A549 (cell line): ENCODE data around the gene NCAPD3. TPM values are rescaled to one million over a fixed set of nuclear protein-coding genes. Genes with fewer than 3 reads are reported as not detected.

Source experiments
- ATAC-seq, 2 experiments: fragments of 200-7000 bp in 1 of 2; fragments of >200 bp in 1 of 2; cut with Nextera tagmentation in 1 of 2; cut with Tn5 transposase in 1 of 2; 3 replicates each; pipeline versions ENCODE4 v1.8.0 to v1.9.1; 2018 to 2020; ENCODE audit warnings: mild to moderate bottlenecking in 1 of 2, moderate library complexity in 1 of 2
- CTCF ChIA-PET: fragments of 300-600 bp; sonication (Branson Sonifier 250); formaldehyde crosslinking; extraction: SDS; loops from one replicate; lab custom pipeline; 2021; ENCODE audit warnings: antibody characterized with exemption, inconsistent platforms; lab: Yijun Ruan, JAX
- POLR2A ChIA-PET: fragments of 350-600 bp; formaldehyde crosslinking; extraction: SDS; loops from one replicate; lab custom pipeline; 2021; ENCODE audit warnings: antibody characterized with exemption, inconsistent platforms; lab: Yijun Ruan, JAX
- DNase-seq, 2 experiments: peaks; one replicate each; pipeline versions ENCODE4 v3.0.0 to v3.0.0-alpha.2; 2011 to 2016; ENCODE audit warnings: low read depth in 1 of 2, low spot score in 1 of 2
- FAIRE-seq: peaks from 2 replicates; lab custom pipeline; 2011; peaks lifted over from hg19 to GRCh38; lab: Jason Lieb, UNC
- H3K27ac ChIP-seq, 2 experiments: fragments of >200 bp; sonication (Bioruptor Twin); formaldehyde crosslinking; 3 replicates each; pipeline ENCODE4 v1.5.1; 2016 to 2017
- H3K4me1 ChIP-seq: fragments of >200 bp; sonication (Bioruptor Twin); formaldehyde crosslinking; 3 replicates; pipeline ENCODE4 v1.6.1; 2016
- H3K4me2 ChIP-seq: fragments of >200 bp; sonication (Bioruptor Twin); formaldehyde crosslinking; 3 replicates; pipeline ENCODE4 v1.6.1; 2016
- H3K4me3 ChIP-seq: fragments of >200 bp; sonication (Bioruptor Twin); formaldehyde crosslinking; 3 replicates; pipeline ENCODE4 v1.5.1; 2016
- H3K9me3 ChIP-seq: fragments of >200 bp; sonication (Bioruptor Twin); formaldehyde crosslinking; 3 replicates; pipeline ENCODE4 v1.6.1; 2016
- CEBPB ChIP-seq, 2 experiments: fragments of >200 bp in 1 of 2; sonication (Bioruptor Twin) in 1 of 2; formaldehyde crosslinking in 1 of 2; IDR thresholded peaks; 2 replicates each; pipeline ENCODE4 v1.6.1; 2012 to 2016
- CHD2 ChIP-seq: fragments of 150-350 bp; IDR thresholded peaks from 2 replicates; pipeline ENCODE4 v1.6.1; 2014; ENCODE audit warnings: low read length; ENCODE audit not compliant: partially characterized antibody
- CHD4 ChIP-seq: fragments of 200-600 bp; sonication (generic); IDR thresholded peaks from 2 replicates; pipeline ENCODE4 v1.6.1; 2016; ENCODE audit warnings: antibody characterized with exemption, mild to moderate bottlenecking, borderline replicate concordance
- EHF ChIP-seq: fragments of 250-450 bp; sonication (Bioruptor Pico); IDR thresholded peaks from 2 replicates; pipeline ENCODE4 v1.5.0; 2020; ENCODE audit warnings: mild to moderate bottlenecking
- FOSB ChIP-seq: fragments of 250-450 bp; sonication (Bioruptor Pico); IDR thresholded peaks from 2 replicates; pipeline ENCODE4 v1.5.0; 2020; ENCODE audit warnings: mild to moderate bottlenecking, moderate library complexity
- HDAC2 ChIP-seq: fragments of 200-600 bp; sonication (generic); IDR thresholded peaks from 2 replicates; pipeline ENCODE4 v1.6.1; 2016
- HES2 ChIP-seq: fragments of >200 bp; sonication (Bioruptor Twin); formaldehyde crosslinking; IDR thresholded peaks from 2 replicates; pipeline ENCODE4 v1.6.1; 2016
- HOXB13 ChIP-seq: fragments of 250-450 bp; sonication (Bioruptor Pico); IDR thresholded peaks from 2 replicates; pipeline ENCODE4 v1.5.0; 2020; ENCODE audit warnings: low read depth, mild to moderate bottlenecking, moderate library complexity
- JUN ChIP-seq, 2 experiments: fragments of >200 bp; sonication (Bioruptor Twin); formaldehyde crosslinking; IDR thresholded peaks; 2 replicates in 1 of 2; 3 replicates in 1 of 2; pipeline ENCODE4 v1.6.1; 2016 to 2017
- KDM5A ChIP-seq: fragments of 200-600 bp; sonication (generic); IDR thresholded peaks from 2 replicates; pipeline ENCODE4 v1.6.1; 2016; ENCODE audit warnings: antibody characterized with exemption, mild to moderate bottlenecking
- MAZ ChIP-seq: fragments of 150-350 bp; IDR thresholded peaks from 2 replicates; pipeline ENCODE4 v1.6.1; 2014; ENCODE audit warnings: antibody characterized with exemption, low read depth, low read length, borderline replicate concordance
- NPAS2 ChIP-seq: fragments of 250-450 bp; sonication (Bioruptor Pico); IDR thresholded peaks from 2 replicates; pipeline ENCODE4 v1.8.0; 2022; ENCODE audit warnings: mild to moderate bottlenecking, moderate library complexity, borderline replicate concordance
- POLR2AphosphoS2 ChIP-seq: conservative IDR thresholded peaks from 2 replicates; pipeline ENCODE4 v1.6.1; 2012; ENCODE audit warnings: low read length, improper control_type of control experiment, inconsistent platforms
- RARB ChIP-seq: fragments of 250-450 bp; sonication (Bioruptor Pico); IDR thresholded peaks from 2 replicates; pipeline ENCODE4 v1.8.0; 2021; ENCODE audit warnings: mild to moderate bottlenecking, moderate library complexity
- RFX5 ChIP-seq: fragments of 450-650 bp; IDR thresholded peaks from 2 replicates; pipeline ENCODE4 v1.7.1; 2014; ENCODE audit warnings: antibody characterized with exemption, mild to moderate bottlenecking, moderate library complexity
- SMC3 ChIP-seq: fragments of >200 bp; sonication (Bioruptor Twin); formaldehyde crosslinking; IDR thresholded peaks from 3 replicates; pipeline ENCODE4 v1.6.1; 2018; ENCODE audit warnings: inconsistent platforms
- TP53 ChIP-seq: fragments of 250-450 bp; sonication (Bioruptor Pico); IDR thresholded peaks from 2 replicates; pipeline ENCODE4 v1.5.0; 2021; ENCODE audit warnings: mild to moderate bottlenecking, moderate library complexity
- ZFP36 ChIP-seq: fragments of 450-650 bp; IDR thresholded peaks from 2 replicates; pipeline ENCODE4 v1.6.1; 2014; ENCODE audit warnings: borderline replicate concordance; ENCODE audit not compliant: partially characterized antibody
- ZNF302 ChIP-seq: fragments of 250-450 bp; sonication (Bioruptor Pico); IDR thresholded peaks from 2 replicates; pipeline ENCODE4 v1.9.0; 2021; ENCODE audit warnings: inconsistent platforms, mild to moderate bottlenecking, moderate library complexity
- WGBS: methylation state at CpG from one replicate; pipeline ENCODE4 v1.1.6; 2017; ENCODE audit errors: missing lambda C conversion rate; 5-methylcytosine and 5-hydroxymethylcytosine counted together
- polyA plus RNA-seq, 4 experiments: library from polyadenylated mRNA; depleted of rRNA in 3 of 4; stranded (reverse); fragments of >200 nt; fragmentation: RNase III in 1 of 4; extraction: RNeasy Plus Mini Kit Qiagen cat#74134 plus additional on column Dnase treatment in 1 of 4; gene quantifications; 2 replicates in 3 of 4; 3 replicates in 1 of 4; pipeline ENCODE4 v1.2.3, GENCODE V29; 2011 to 2017
- TF ChIP-seq, protein P1 (sequence below): IDR thresholded peaks from 2 replicates; pipeline ENCODE4 v1.6.1; 2012

NCAPD3 gene
- polyA plus RNA-seq, 2 of the 4 experiments (the other 2 are of a cell fraction), result 26.6 to 36.0 TPM

- CTCF ChIA-PET, result no interaction called here
- no peak for DNase-seq
- Histone ChIP-seq H3K4me2 (no peak overlapping the region), H3K4me1 (no peaks in the 10 kb centered on the region), H3K27ac (no peak overlapping the region), H3K4me3 (no peak overlapping the region), H3K9me3 (no peaks in the 10 kb centered on the region)
- FAIRE-seq, result no peak
- POLR2A ChIA-PET, result no interaction called here
- TF ChIP-seq HOXB13 (CRISPR knock-in tag), result no peak
- no peak for TF ChIP-seq HDAC2
- no peak for TF ChIP-seq JUN (IDR thresholded peaks at IDR 0.05)
- TF ChIP-seq POLR2AphosphoS2, result no peak
- no peak for TF ChIP-seq KDM5A
- no peak for TF ChIP-seq MAZ
- no peak for TF ChIP-seq CHD4
- TF ChIP-seq SMC3, result no peak
- no peak for TF ChIP-seq RFX5
- TF ChIP-seq ZFP36, result no peak
- no peak for TF ChIP-seq HES2
- WGBS, result 87% methylated on average over 11 of the region's 11 CpGs
- no peak for ATAC-seq
Measured at GRCh38 chr11:134237557-134237922, 13.8 kb upstream of the NCAPD3 start.

DNA sequence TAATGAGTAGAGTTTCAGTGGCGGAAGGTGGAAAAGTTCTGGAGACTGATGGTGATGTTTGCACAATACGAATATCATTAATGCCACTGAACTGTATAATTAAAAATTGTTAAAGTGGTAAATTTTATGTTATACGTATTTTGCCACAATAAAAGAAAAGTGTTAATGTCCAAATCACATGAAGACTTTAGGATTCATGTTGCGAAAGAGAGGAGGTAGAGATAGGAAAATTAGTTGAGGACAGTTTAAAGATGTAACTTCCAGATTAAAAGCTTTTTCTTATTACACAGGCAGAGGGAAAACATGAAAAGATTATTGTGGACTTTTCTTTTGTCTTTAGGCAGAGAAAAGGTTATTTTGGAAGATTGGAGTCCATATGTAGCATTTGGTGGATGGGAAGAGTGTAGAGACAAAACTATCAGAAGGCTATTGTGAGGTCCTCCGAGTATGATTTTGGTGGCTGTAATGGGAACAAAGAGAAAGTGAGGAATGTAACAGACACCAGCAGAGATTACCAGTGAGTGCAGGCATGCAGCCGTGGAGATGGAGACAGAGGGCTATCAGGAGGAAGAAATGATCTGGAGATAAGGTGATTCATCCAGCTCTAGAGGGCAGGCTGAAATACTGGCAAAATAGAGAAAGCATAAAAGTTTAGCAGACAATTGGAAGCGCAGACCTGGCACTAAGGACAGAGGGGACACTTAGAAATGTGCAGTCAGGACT lies 13.2 kb upstream of the NCAPD3 start:
- POLR2A ChIA-PET, result no interaction called here
- H3K4me1 ChIP-seq, result no peaks in the 10 kb centered on the region
- 91% methylated on average over 7 of the region's 7 CpGs for WGBS
- no peak overlapping the region for H3K27ac ChIP-seq
- FAIRE-seq, result no peak
- ATAC-seq, result no peak
- DNase-seq, result no peak
- no peaks in the 10 kb centered on the region for H3K9me3 ChIP-seq
- no peak overlapping the region for H3K4me3 ChIP-seq
- CTCF ChIA-PET, result no interaction called here
- TF ChIP-seq SMC3 (no peak), CEBPB (IDR thresholded peaks at IDR 0.05) (peak in 1 of 2 experiments; percentile 15; a peak in 1 of 4 replicates)
- H3K4me2 ChIP-seq, result no peak overlapping the region

- H3K4me1 ChIP-seq, result no peaks in the 10 kb centered on the region
- no peak for TF ChIP-seq ZNF302
- TF ChIP-seq NPAS2, result no peak
- no peak for TF ChIP-seq FOSB (CRISPR knock-in tag)
- TF ChIP-seq, protein P1, sequence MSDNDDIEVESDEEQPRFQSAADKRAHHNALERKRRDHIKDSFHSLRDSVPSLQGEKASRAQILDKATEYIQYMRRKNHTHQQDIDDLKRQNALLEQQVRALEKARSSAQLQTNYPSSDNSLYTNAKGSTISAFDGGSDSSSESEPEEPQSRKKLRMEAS, result no peak
- TF ChIP-seq CHD2, result no peak
- no peak for TF ChIP-seq EHF (CRISPR knock-in tag)
- TF ChIP-seq TP53, result no peak
- TF ChIP-seq, all 56 proteins: peak for 0
- ChIA-PET POLR2A (no interaction called here), CTCF (no interaction called here)
- H3K9me3 ChIP-seq, result no peaks in the 10 kb centered on the region
- FAIRE-seq (no peak), ATAC-seq (no peak), DNase-seq (no peak)
- 91% methylated on average over 3 of the region's 3 CpGs for WGBS
- H3K4me2 ChIP-seq, result no peak overlapping the region
- H3K4me3 ChIP-seq, result no peak overlapping the region
- no peak overlapping the region for H3K27ac ChIP-seq
Measured at GRCh38 chr11:134235399-134235798, 11.6 kb upstream of the NCAPD3 start.

GRCh38 chr11:134233729-134234179 lies 10.0 kb upstream of the NCAPD3 start:
- no peak for TF ChIP-seq RARB (CRISPR knock-in tag)
- no peak for DNase-seq
- no peak for FAIRE-seq
- 79% methylated on average over 4 of the region's 4 CpGs for WGBS
- Histone ChIP-seq H3K4me1 (no peaks in the 10 kb centered on the region), H3K4me3 (no peak overlapping the region), H3K9me3 (no peaks in the 10 kb centered on the region), H3K27ac (no peak overlapping the region), H3K4me2 (no peak overlapping the region)
- ATAC-seq, result no peak
- ChIA-PET POLR2A (interaction anchor here (1.0 kb wide), 1 partner anchor 9 kb away, joined by 5 read pairs; the partner anchor contains the start of gene VPS26B), CTCF (interaction anchor here (0.7 to 1.8 kb wide), 2 partner anchors 10 to 20 kb away, joined by 3 to 7 read pairs; partner anchors contain the start of genes ACAD8 and THYN1)
